ENCODE data around the gene LAMA2.

GRCh38 chr6:129356129-129356528 lies 473.2 kb downstream of the LAMA2 start:
- TF ChIP-seq CTCF (IDR thresholded peaks at IDR 0.05) = no peak
- no peak for TF ChIP-seq POLR2A (IDR thresholded peaks at IDR 0.05; ENCODE audit: low read depth)
- TF ChIP-seq POLR2AphosphoS5 (IDR thresholded peaks at IDR 0.05) = no peak
- no peak for TF ChIP-seq EP300 (IDR thresholded peaks at IDR 0.05)
